Measurements from ENCODE around the gene ABCG8. TPM values are rescaled to one million over a fixed set of nuclear protein-coding genes. Genes with fewer than 3 reads are reported as not detected.

ABCG8 gene
- total and polyA plus RNA-seq, 9 of the 15 experiments (the other 6 are each of a cell fraction or from before 2014, with no cell fraction given), result not detected

DNA sequence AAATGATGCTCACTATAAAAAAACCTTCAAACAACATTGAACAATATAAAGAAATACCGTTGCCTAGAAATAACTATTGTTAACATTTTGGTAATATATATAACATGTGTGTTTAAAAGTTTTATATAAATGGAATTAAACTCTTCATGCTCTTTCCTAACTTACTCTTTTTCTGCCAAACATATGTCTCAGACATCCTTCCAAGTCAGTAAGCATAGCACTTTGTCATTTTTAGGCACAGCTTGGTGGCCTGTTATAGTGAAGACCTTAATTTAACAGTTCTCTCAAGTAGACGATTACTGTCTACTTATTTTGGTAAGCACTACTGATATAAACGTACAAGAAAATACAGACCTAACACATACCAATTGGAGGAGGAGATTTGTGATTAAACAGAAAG, 24.1 kb upstream of the ABCG8 start:
- H3K79me2 ChIP-seq (ENCODE audit: control insufficient read depth, insufficient read depth, low read length), result no peaks in the 10 kb centered on the region
- TF ChIP-seq, protein P1, sequence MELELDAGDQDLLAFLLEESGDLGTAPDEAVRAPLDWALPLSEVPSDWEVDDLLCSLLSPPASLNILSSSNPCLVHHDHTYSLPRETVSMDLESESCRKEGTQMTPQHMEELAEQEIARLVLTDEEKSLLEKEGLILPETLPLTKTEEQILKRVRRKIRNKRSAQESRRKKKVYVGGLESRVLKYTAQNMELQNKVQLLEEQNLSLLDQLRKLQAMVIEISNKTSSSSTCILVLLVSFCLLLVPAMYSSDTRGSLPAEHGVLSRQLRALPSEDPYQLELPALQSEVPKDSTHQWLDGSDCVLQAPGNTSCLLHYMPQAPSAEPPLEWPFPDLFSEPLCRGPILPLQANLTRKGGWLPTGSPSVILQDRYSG (tag; conservative IDR thresholded peaks at IDR 0.05; ENCODE audit: low read depth), result no peak
- TF ChIP-seq ZNF717 (CRISPR knock-in tag; IDR thresholded peaks at IDR 0.05) (no peak), NRF1 (conservative IDR thresholded peaks at IDR 0.05 in 1 of 2, IDR thresholded peaks at IDR 0.05 in 1 of 2) (no peak), HDGF (IDR thresholded peaks at IDR 0.05) (no peak), ZNF224 (CRISPR knock-in tag; IDR thresholded peaks at IDR 0.05) (no peak), STAT5A (IDR thresholded peaks at IDR 0.05; ENCODE audit: borderline replicate concordance, low read length) (no peak)
- ChIA-PET CTCF (ENCODE audit: low intra/inter-chr PET ratio) (no interaction called here), POLR2A (no interaction called here)
- BruUV-seq (replicated peaks), result no TSS peak
- no peaks in the 10 kb centered on the region for H3K27me3 ChIP-seq (ENCODE audit: control insufficient read depth in 2 of 2, insufficient read depth in 2 of 2, low read length in 2 of 2)
- DNase-seq (ENCODE audit: extremely low read depth in 1 of 4, low spot score in 3 of 4) (no peak), FAIRE-seq (no peak), ATAC-seq (no peak)
- H3K9ac ChIP-seq (ENCODE audit: insufficient read depth in 1 of 2, low read depth in 2 of 2, low read length in 2 of 2), result no peak overlapping the region
- WGBS (ENCODE audit: insufficient coverage, low coverage, missing lambda C conversion rate), result 14% methylated on average over 3 of the region's 3 CpGs
- no peak overlapping the region for H2AFZ ChIP-seq (ENCODE audit: low read depth, low read length)
- intact Hi-C loops (cut with micrococcal nuclease) (no loop called here), in situ Hi-C loops (cut with MboI) (no loop called here)
- no peaks in the 10 kb centered on the region for H4K20me1 ChIP-seq (replicated peaks; ENCODE audit: control insufficient read depth, insufficient read depth, low read length)
- H3K9me3 ChIP-seq (replicated peaks; ENCODE audit: control insufficient read depth, insufficient read depth, low read depth, low read length), result no peaks in the 10 kb centered on the region
- no peaks in the 10 kb centered on the region for H3K9me1 ChIP-seq (ENCODE audit: control insufficient read depth, insufficient read depth, low read length)
- H3K4me3 ChIP-seq, result no peak overlapping the region
- H3K36me3 ChIP-seq (ENCODE audit: control insufficient read depth, insufficient read depth, low read length), result no peaks in the 10 kb centered on the region
- H3K4me2 ChIP-seq (ENCODE audit: insufficient read depth, low read length), result no peak overlapping the region
- no peak overlapping the region for H3K27ac ChIP-seq (ENCODE audit: extremely low read depth, low read depth, low read length)
- no peaks in the 10 kb centered on the region; a peak in 1 of 5 replicates for H3K4me1 ChIP-seq (replicated peaks in 1 of 2; ENCODE audit: control insufficient read depth in 2 of 2, insufficient read depth in 2 of 2, low read length in 2 of 2)

DNA sequence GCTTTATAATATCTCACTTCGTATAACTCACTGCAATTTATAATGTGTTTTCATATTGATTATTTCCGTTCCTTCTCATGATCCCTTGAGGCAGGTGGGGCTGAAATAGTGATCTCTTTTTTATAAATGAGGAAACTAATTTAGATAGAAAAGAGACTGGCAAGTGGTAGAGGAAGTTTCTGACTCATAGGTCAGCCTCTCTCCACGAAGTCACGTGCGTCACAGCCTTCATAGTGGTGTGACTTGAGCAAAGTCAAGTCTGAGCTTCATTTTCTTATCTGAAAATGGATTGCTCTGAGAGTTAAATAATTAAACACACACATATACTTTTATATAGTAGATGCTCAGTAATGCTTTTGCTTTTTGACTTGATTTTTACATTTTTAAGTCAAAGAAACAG, 20.0 kb upstream of the ABCG8 start:
- ATAC-seq (peak; percentile 80), DNase-seq (ENCODE audit: extremely low read depth in 1 of 4, low spot score in 3 of 4) (peak in 3 of 4 experiments; percentile 27 to 55 (median 31)), FAIRE-seq (peak; percentile 82)
- Histone ChIP-seq H3K4me1 (replicated peaks in 1 of 2; ENCODE audit: control insufficient read depth in 2 of 2, insufficient read depth in 2 of 2, low read length in 2 of 2) (no peaks in the 10 kb centered on the region), H3K27ac (ENCODE audit: extremely low read depth, low read depth, low read length) (no peak overlapping the region), H4K20me1 (replicated peaks; ENCODE audit: control insufficient read depth, insufficient read depth, low read length) (no peaks in the 10 kb centered on the region; the same call in 1 of the 2 replicates), H3K4me2 (ENCODE audit: insufficient read depth, low read length) (no peak overlapping the region), H3K9ac (ENCODE audit: insufficient read depth in 1 of 2, low read depth in 2 of 2, low read length in 2 of 2) (no peak overlapping the region), H2AFZ (ENCODE audit: low read depth, low read length) (peak overlapping the region; percentile 15; the same call in 1 of the 2 replicates), H3K36me3 (ENCODE audit: control insufficient read depth, insufficient read depth, low read length) (no peaks in the 10 kb centered on the region), H3K9me1 (ENCODE audit: control insufficient read depth, insufficient read depth, low read length) (no peaks in the 10 kb centered on the region), H3K27me3 (ENCODE audit: control insufficient read depth in 2 of 2, insufficient read depth in 2 of 2, low read length in 2 of 2) (peaks cover 10 to 17% of the 10 kb centered on the region in 2 experiments; a peak in 4 of 5 replicates), H3K9me3 (replicated peaks; ENCODE audit: control insufficient read depth, insufficient read depth, low read depth, low read length) (no peaks in the 10 kb centered on the region), H3K79me2 (ENCODE audit: control insufficient read depth, insufficient read depth, low read length) (no peaks in the 10 kb centered on the region), H3K4me3 (no peak overlapping the region)
- CTCF ChIA-PET (ENCODE audit: low intra/inter-chr PET ratio), result no interaction called here
- in situ Hi-C loops (cut with MboI), result no loop called here
- WGBS (ENCODE audit: insufficient coverage, low coverage, missing lambda C conversion rate), result 15% methylated on average over 5 of the region's 5 CpGs
- no TSS peak for BruUV-seq (replicated peaks)
- intact Hi-C loops (cut with micrococcal nuclease), result no loop called here
- POLR2A ChIA-PET, result no interaction called here
- TF ChIP-seq TCF3 (CRISPR knock-in tag; IDR thresholded peaks at IDR 0.05), result no peak
- TF ChIP-seq, protein P2, sequence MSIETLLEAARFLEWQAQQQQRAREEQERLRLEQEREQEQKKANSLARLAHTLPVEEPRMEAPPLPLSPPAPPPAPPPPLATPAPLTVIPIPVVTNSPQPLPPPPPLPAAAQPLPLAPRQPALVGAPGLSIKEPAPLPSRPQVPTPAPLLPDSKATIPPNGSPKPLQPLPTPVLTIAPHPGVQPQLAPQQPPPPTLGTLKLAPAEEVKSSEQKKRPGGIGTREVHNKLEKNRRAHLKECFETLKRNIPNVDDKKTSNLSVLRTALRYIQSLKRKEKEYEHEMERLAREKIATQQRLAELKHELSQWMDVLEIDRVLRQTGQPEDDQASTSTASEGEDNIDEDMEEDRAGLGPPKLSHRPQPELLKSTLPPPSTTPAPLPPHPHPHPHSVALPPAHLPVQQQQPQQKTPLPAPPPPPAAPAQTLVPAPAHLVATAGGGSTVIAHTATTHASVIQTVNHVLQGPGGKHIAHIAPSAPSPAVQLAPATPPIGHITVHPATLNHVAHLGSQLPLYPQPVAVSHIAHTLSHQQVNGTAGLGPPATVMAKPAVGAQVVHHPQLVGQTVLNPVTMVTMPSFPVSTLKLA (conservative IDR thresholded peaks at IDR 0.05), result no peak
- TF ChIP-seq PURB (CRISPR knock-in tag; IDR thresholded peaks at IDR 0.05; ENCODE audit: low read depth), result no peak
- TF ChIP-seq ATF7 (IDR thresholded peaks at IDR 0.05), result 0 out of 2 replicates have a peak, but pooled peaks have one; percentile 8
- TF ChIP-seq PPARD (CRISPR knock-in tag; IDR thresholded peaks at IDR 0.05), result no peak
- TF ChIP-seq, protein P3, sequence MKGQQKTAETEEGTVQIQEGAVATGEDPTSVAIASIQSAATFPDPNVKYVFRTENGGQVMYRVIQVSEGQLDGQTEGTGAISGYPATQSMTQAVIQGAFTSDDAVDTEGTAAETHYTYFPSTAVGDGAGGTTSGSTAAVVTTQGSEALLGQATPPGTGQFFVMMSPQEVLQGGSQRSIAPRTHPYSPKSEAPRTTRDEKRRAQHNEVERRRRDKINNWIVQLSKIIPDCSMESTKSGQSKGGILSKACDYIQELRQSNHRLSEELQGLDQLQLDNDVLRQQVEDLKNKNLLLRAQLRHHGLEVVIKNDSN (CRISPR knock-in tag; IDR thresholded peaks at IDR 0.05), result peak; percentile 65
- no peak for TF ChIP-seq ZNF24 (IDR thresholded peaks at IDR 0.05)
- TF ChIP-seq, protein P4, sequence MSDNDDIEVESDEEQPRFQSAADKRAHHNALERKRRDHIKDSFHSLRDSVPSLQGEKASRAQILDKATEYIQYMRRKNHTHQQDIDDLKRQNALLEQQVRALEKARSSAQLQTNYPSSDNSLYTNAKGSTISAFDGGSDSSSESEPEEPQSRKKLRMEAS (CRISPR knock-in tag; IDR thresholded peaks at IDR 0.05), result no peak
- no peak for TF ChIP-seq MCM3 (IDR thresholded peaks at IDR 0.05)
- TF ChIP-seq KHSRP (IDR thresholded peaks at IDR 0.05), result no peak

All from K562 (cell line).